GM12878 (cell line): ENCODE data around the gene PEF1. TPM values are rescaled to one million over a fixed set of nuclear protein-coding genes. Genes with fewer than 3 reads are reported as not detected.

Source experiments
- ATAC-seq: fragments of 200-7000 bp; cut with Tn5 transposase; 3 replicates; pipeline ENCODE4 v1.9.1; 2020; ENCODE audit warnings: mild to moderate bottlenecking, moderate library complexity
- BruUV-seq: library from RNA; stranded (reverse); fragments of 400-500 nt; replicated peaks from 2 replicates; lab custom pipeline; 2021; lab: Mats Ljungman, UMichigan
- CTCF ChIA-PET: fragments of 300-600 bp; sonication (Branson Sonifier 250); formaldehyde crosslinking; extraction: SDS; loops from one replicate; lab custom pipeline; 2021; ENCODE audit warnings: inconsistent platforms; lab: Yijun Ruan, JAX
- POLR2A ChIA-PET: fragments of 350-600 bp; formaldehyde crosslinking; extraction: SDS; loops from one replicate; lab custom pipeline; 2021; ENCODE audit warnings: inconsistent platforms; lab: Charles Lee
- RAD21 ChIA-PET: fragments of 300-600 bp; sonication (Branson Sonifier 250); formaldehyde crosslinking; loops from one replicate; lab custom pipeline; 2023; ENCODE audit warnings: antibody characterized with exemption; ENCODE audit not compliant: unreplicated experiment; lab: Charles Lee
- SMC1A ChIA-PET: fragments of 300-600 bp; sonication (Branson Sonifier 250); formaldehyde crosslinking; loops from one replicate; lab custom pipeline; 2023; ENCODE audit not compliant: unreplicated experiment, uncharacterized antibody; lab: Charles Lee
- DNase-seq: peaks from one replicate; pipeline ENCODE4 v3.0.0-alpha.2; 2011; ENCODE audit warnings: low read depth, low spot score
- FAIRE-seq: peaks from 3 replicates; lab custom pipeline; 2011; peaks lifted over from hg19 to GRCh38; lab: Jason Lieb, UNC
- H2AFZ ChIP-seq: 2 replicates; pipeline ENCODE4 v1.6.0; 2011; ENCODE audit warnings: low read depth, low read length, control low read depth; ENCODE audit not compliant: control insufficient read depth
- H3K27ac ChIP-seq: 2 replicates; pipeline ENCODE4 v1.5.1; 2011; ENCODE audit warnings: control low read depth; ENCODE audit not compliant: control insufficient read depth, insufficient read depth
- H3K27me3 ChIP-seq, 2 experiments: replicated peaks in 1 of 2; 2 replicates each; pipeline versions ENCODE4 v1.6.0 to v1.6.1; 2011; ENCODE audit warnings: low read length in 1 of 2; ENCODE audit not compliant: control insufficient read depth in 2 of 2, insufficient read depth in 2 of 2
- H3K36me3 ChIP-seq, 2 experiments: 2 replicates each; pipeline ENCODE4 v1.5.1; 2011; ENCODE audit warnings: low read length in 1 of 2; ENCODE audit not compliant: control insufficient read depth in 2 of 2, insufficient read depth in 2 of 2
- H3K4me1 ChIP-seq: 2 replicates; pipeline ENCODE4 v1.6.1; 2011; ENCODE audit warnings: mild to moderate bottlenecking, low read length, moderate library complexity, mixed read lengths; ENCODE audit not compliant: control insufficient read depth, insufficient read depth
- H3K4me2 ChIP-seq: 2 replicates; pipeline ENCODE4 v1.6.0; 2011; ENCODE audit warnings: control low read depth; ENCODE audit not compliant: control insufficient read depth, insufficient read depth
- H3K4me3 ChIP-seq: fragments of 200-600 bp; sonication (generic); 2 replicates; pipeline ENCODE4 v1.5.1; 2016
- H3K79me2 ChIP-seq: 2 replicates; pipeline ENCODE4 v1.6.0; 2011; ENCODE audit warnings: low read length; ENCODE audit not compliant: control insufficient read depth, insufficient read depth
- H3K9ac ChIP-seq: 2 replicates; pipeline ENCODE4 v1.8.0; 2011; ENCODE audit warnings: low read length, control low read depth, mixed read lengths; ENCODE audit not compliant: control insufficient read depth, insufficient read depth
- H3K9me3 ChIP-seq: replicated peaks from 3 replicates; pipeline ENCODE4 v1.5.1; 2011; ENCODE audit warnings: mild to moderate bottlenecking, low read length; ENCODE audit not compliant: control insufficient read depth, insufficient read depth
- H4K20me1 ChIP-seq: 2 replicates; pipeline ENCODE4 v1.6.0; 2011; ENCODE audit not compliant: control insufficient read depth, insufficient read depth
- BRCA1 ChIP-seq: IDR thresholded peaks from 2 replicates; pipeline ENCODE4 v1.6.1; 2011; ENCODE audit warnings: low read depth, low read length, improper control_type of control experiment
- CREB1 ChIP-seq: IDR thresholded peaks from 2 replicates; pipeline ENCODE4 v1.6.1; 2012; ENCODE audit warnings: low read depth, mild to moderate bottlenecking, inconsistent platforms
- ELK1 ChIP-seq: IDR thresholded peaks from 2 replicates; pipeline ENCODE4 v1.6.1; 2012; ENCODE audit warnings: low read depth, low read length, improper control_type of control experiment
- HDAC6 ChIP-seq: fragments of 200-600 bp; sonication (generic); IDR thresholded peaks from one replicate; pipeline ENCODE4 v1.8.0; 2017; ENCODE audit warnings: antibody characterized with exemption; ENCODE audit not compliant: unreplicated experiment
- NFXL1 ChIP-seq: fragments of 450-650 bp; IDR thresholded peaks from 2 replicates; pipeline ENCODE4 v1.6.1; 2017; ENCODE audit warnings: antibody characterized with exemption, mild to moderate bottlenecking, borderline replicate concordance
- RBBP5 ChIP-seq: fragments of 200-600 bp; sonication (generic); conservative IDR thresholded peaks from 2 replicates; pipeline ENCODE4 v1.6.1; 2016
- RUNX3 ChIP-seq: IDR thresholded peaks from 2 replicates; pipeline ENCODE4 v1.6.1; 2012; ENCODE audit warnings: low read length, inconsistent platforms
- SKIL ChIP-seq: fragments of 450-650 bp; IDR thresholded peaks from 2 replicates; pipeline ENCODE4 v1.6.1; 2017; ENCODE audit warnings: mild to moderate bottlenecking, low read depth, inconsistent platforms; ENCODE audit not compliant: poor library complexity, severe bottlenecking
- TCF7 ChIP-seq: IDR thresholded peaks from 2 replicates; pipeline ENCODE4 v1.6.1; 2014; ENCODE audit warnings: antibody characterized with exemption, borderline replicate concordance
- WGBS: methylation state at CpG from one replicate; pipeline ENCODE4 v1.1.6; 2016; ENCODE audit warnings: low lambda C conversion rate; ENCODE audit not compliant: insufficient replicate concordance, insufficient coverage; ENCODE audit errors: missing lambda C conversion rate; 5-methylcytosine and 5-hydroxymethylcytosine counted together
- in situ Hi-C: fragments of 300-500 bp; cut with MboI; formaldehyde crosslinking; loops from 9 replicates; pipeline ENCODE4 v1.14.3; 2018; ENCODE audit warnings: mixed read lengths
- intact Hi-C: fragments of 100-400 bp; cut with micrococcal nuclease; formaldehyde crosslinking; loops from one replicate; pipeline ENCODE4 v1.14.2; 2022; ENCODE audit not compliant: unreplicated experiment
- polyA plus RNA-seq, 11 experiments: library from polyadenylated mRNA; depleted of rRNA in 4 of 11; unstranded in 6 of 11; stranded (reverse) in 5 of 11; fragments of >200 nt; fragmentation: Nextera tagmentation in 4 of 11; fragmentation: Illumina TruSeq in 1 of 11; extraction: Ambion mirVana in 4 of 11; extraction: Trizol in 1 of 11; gene quantifications; 1 replicate in 1 of 11; 2 replicates in 10 of 11; pipeline versions ENCODE4 v1.2.1 to v1.2.3, GENCODE V29; 2011 to 2016; ENCODE audit warnings: inconsistent platforms in 2 of 11, missing spikeins in 2 of 11, low read depth in 1 of 11
- total RNA-seq, 4 experiments: library from RNA; depleted of rRNA in 3 of 4; stranded (reverse); fragments of >200 nt in 3 of 4; fragmentation: Illumina TruSeq in 1 of 4; extraction: Trizol in 1 of 4; gene quantifications; 2 replicates each; pipeline versions ENCODE4 v1.2.1 to v1.2.3, GENCODE V29; 2013 to 2021

PEF1 gene
- total and polyA plus RNA-seq, 10 of the 15 experiments (the other 5 are each of a cell fraction or from before 2014, with no cell fraction given), result 27.1 to 107 (median 79.0) TPM

GRCh38 chr1:31678681-31679080, 34.0 kb upstream of the PEF1 start (continued):
- TF ChIP-seq SKIL (no peak), TCF7 (no peak), ELK1 (no peak), RBBP5 (no peak), RUNX3 (no peak), HDAC6 (no peak), BRCA1 (no peak), CREB1 (no peak)

- Histone ChIP-seq H3K9me3 (no peaks in the 10 kb centered on the region), H3K9ac (no peak overlapping the region), H3K79me2 (no peaks in the 10 kb centered on the region), H3K27ac (no peak overlapping the region), H3K27me3 (0 out of 4 replicates have a peak, but pooled peaks cover 0 to 1% of the 10 kb centered on the region in 2 experiments), H3K4me2 (no peak overlapping the region), H3K4me3 (no peak overlapping the region), H3K36me3 (no peaks in the 10 kb centered on the region), H3K4me1 (no peaks in the 10 kb centered on the region), H2AFZ (no peak overlapping the region), H4K20me1 (no peaks in the 10 kb centered on the region)
- ChIA-PET POLR2A (interaction anchor here (0.6 kb wide), 1 partner anchor 101 kb away, joined by 5 read pairs; no protein-coding TSS in a partner anchor), RAD21 (no interaction called here), SMC1A (interaction anchor here (0.9 to 1.3 kb wide), 2 partner anchors 11 to 123 kb away, joined by 3 read pairs; no protein-coding TSS in a partner anchor), CTCF (interaction anchor here (0.9 to 2.8 kb wide), 5 partner anchors 13 to 283 kb away, joined by 3 to 12 read pairs (median 4); no protein-coding TSS in a partner anchor)
- no TSS peak for BruUV-seq
- no peak for ATAC-seq
- no peak for TF ChIP-seq NFXL1
- in situ Hi-C loops, result no loop called here
- no peak for DNase-seq
- no peak for FAIRE-seq
- intact Hi-C loops, result no loop called here
- WGBS, result 18% methylated on average over 5 of the region's 6 CpGs
Observed at GRCh38 chr1:31677949-31678348, 33.3 kb upstream of the PEF1 start.
